ENCODE measurements around the gene ITPR2.
"Not testable (repeated sequence)": the region's sequence is repeated elsewhere in the genome, so short reads cannot be mapped to it uniquely, and the experiment has no call there.

The ITPR2 gene

DNA sequence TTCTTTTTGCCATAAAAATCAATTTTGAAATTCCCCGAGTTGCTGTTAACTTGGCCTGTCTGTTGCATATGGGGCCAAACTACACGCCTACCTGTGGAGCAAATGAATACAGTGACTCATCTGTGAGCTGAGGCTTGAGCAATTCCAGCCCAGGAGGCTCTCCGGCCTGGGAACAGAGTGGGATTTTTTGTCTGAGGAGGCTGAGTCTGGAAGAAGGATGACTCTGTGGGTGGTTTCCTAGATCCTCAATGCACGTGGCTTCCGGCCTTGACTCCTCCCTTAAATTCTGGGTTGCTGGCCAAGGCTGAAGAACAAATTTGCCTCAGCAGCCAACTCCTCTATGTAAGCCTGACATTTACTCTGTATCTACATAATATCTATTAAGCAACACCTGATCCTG lies 513.5 kb downstream of the ITPR2 start:
- no peak for DNase-seq

DNA sequence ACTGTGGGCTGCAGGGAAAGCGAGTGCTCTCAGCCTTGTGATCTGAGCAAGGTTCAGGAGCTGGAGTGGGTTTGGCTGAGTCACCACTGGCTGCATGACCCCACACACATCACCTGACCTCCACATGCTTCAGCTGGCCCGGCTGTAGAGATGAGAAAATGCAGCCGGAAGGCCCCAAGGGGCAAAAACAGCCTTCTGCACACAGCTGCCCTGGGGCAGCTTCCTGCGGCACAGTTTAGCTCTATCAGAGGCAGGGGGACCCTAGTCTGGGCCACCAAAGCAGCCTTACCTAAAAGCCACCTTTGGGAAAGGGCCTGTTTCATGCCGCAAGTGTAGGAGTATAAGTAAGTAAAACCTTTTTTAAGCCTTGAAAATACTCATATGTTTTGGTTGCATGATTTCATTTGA lies 514.3 kb downstream of the ITPR2 start:
- no peak for DNase-seq

DNA sequence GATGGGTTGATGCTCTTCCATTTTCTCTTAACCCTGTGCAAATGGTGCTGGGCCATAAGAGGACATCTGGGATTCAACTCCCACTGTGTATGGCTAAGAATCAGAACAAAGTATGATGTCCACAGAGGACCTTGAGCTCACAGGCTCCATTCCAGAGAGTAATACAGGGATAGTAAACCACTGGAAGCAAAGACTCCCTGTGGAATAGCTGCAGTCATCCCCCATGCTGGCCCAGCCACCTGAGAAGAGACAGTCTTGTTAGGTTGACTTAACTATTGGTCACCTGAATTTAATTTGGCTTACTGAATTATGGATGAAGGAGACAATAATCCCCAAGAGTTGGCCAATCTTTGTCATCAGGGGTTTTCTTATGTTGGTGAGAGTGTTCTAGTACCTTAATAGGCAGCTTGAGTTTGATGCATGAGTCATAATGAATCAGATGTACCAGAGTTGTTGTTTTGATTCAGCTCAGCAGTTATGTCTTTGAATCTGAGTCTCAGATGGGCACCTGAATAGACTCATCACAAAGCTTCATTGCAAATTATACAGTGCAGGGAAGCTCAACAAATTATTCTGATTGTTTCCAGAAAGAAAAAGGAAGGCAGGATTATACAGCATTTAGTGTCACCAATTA lies 514.9 kb downstream of the ITPR2 start:
- no peak for DNase-seq

DNA sequence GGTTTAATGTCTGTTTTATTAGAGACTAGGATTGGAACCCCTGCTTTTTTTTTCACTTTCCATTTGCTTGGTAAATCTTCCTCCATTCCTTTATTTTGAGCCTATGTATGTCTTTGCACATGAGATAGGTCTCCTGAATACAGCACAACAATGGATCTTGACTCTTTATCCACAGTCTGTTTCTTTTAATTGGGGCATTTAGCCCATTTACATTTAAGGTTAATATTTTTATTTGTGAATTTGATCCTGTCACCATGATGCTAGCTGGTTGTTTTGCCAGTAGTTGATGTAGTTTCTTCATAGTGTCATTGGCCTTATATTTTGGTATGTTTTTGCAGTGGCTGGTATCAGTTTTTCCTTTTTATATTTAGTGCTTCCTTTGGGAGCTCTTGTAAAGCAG lies 518.9 kb downstream of the ITPR2 start:
- DNase-seq, result not testable (repeated sequence)

DNA sequence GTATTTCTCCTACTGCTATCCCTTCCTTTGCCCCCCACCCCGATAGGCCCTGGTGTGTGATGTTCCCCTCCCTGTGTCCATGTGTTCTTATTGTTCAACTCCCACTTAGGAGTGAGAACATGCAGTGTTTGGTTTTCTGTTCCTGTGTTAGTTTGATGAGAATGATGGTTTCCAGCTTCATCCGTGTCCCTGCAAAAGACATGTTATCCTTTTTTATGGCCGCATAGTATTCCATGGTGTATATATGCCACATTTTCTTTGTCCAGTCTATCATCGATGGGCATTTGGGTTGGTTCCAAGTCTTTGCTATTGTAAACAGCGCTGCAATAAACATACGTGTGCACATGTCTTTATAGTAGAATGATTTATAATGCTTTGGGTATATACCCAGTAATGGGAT lies 522.5 kb downstream of the ITPR2 start:
- not testable (repeated sequence) for DNase-seq

DNA sequence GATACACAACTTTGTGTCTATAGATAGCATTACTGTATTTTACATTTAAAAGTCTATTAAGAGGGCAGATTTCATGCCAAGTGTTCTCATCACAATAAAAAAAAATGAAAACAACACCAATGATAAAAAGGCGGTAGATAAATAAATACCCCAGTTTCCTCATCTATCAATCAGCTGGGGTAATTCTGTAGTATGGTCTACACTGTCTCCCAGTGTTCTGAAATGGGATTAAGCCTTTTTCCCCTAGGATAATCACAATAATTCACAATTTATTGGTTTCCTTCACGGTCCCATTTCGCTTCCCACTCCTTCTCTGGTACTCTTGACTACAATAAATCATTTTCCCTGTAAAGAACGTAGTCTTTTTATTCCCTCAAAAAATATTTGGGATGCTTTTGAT lies 523.4 kb downstream of the ITPR2 start:
- DNase-seq, result no peak

DNA sequence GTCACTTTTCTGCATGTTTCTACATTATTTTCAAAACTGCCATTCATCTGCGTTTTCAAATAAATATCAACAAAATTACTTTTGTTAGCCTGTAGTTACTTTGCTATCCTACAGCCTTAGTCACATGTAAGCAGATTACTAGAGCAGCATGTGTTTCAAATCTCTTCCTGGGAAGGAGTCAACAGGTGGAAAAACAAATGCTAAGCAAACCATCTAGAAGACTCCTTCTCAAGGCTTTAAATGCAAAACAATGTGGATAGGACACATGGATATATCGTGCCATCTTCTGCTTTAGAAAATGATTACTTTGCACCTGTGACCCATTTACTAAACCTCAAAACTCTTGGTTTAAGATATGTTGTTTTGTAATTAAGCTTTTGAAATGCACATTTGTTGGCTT lies 528.7 kb downstream of the ITPR2 start:
- DNase-seq, result no peak

DNA sequence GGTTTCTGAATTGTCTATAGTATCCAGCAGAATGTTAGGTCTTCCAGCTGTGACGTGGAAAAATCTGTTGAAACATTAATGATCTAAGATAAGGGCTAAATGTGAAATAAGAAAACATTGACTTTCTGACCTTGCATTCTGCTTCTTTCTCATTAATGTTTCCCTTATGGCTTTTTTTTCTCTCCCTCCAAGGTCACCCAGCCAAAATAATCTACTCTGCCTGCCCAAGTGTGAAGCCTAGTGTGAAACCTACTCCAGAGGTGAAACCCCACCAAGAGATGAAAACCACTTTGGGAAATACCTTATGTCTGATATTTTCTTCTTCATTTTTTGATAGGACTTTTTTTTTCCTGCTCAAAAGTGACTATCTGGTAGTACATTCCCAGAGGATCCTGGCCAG lies 529.6 kb downstream of the ITPR2 start:
- no peak for DNase-seq

DNA sequence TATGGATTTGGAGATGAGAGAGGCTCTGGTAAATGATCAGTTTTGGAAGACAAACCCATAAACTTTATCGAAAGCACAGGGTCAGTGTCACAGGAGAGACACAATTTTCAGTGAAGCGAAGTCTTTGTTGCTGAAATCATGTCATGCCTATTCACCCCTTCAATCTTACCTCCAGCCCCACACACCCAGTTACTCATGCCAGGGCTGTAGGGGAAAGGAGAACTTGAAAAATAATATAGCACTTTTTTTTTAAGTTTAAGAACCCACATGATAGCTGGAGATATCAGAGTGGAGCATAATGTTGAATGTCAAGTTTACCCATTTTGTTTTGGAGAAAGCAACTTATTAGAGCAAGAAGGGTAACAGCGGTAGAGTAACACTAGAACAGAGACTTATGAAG lies 530.2 kb downstream of the ITPR2 start:
- DNase-seq, result no peak

DNA sequence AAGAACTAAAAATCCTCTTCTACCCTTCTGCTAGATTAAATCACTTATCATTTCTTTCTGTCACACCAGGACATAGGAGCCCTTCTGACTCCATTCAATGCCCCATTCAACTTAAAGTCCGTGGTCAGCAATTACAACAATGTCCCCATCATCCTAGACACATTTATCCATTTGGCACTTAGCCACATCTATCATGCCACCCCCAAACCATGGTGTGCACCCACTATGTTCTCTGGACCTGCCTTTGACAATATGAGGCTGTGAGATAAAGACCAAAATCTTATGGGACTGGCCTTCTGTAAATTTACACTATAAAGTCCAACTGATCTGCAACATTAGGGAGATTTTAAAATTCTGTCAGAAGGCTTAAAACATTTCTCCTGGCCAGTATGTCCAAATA lies 533.2 kb downstream of the ITPR2 start:
- no peak for DNase-seq

DNA sequence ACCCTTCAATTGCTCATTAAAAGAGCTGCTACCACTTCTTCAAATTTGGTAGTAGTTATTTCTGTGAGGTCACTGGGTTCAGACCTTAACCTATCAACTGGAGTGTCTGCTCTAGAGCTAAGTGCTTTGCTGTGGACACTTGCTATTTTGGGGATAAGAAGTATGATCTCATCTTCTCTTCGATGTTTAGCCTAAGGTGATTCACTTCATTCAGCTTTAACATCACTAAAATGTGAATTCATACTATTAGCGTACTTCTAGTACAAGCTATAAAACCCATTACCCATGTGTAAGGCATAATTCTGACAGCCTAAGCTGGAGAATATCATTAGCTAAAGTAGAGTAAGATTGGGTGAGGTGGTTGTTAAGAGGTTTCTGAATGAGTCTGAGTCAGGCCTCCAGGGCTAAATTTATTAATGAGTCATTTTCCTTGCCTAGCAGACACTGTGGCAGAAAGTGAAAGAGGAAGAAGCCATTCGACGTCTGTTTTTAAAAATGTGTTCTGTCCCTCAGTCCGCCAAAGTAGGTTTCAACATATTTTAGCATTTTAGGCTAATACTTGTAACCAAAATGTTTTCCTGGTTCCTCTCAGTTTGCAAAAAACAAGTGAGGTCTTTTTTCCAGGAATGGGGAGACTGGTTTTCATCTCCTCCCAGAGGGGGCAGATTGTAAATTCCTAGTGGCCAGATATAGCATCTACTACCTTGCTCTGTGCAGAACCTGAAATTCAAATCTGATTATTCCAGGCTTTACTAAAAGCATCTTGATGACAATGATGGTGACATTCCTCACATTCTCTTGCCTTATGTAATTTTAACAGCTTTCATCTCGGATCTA lies 534.0 kb downstream of the ITPR2 start:
- no peak for DNase-seq

DNA sequence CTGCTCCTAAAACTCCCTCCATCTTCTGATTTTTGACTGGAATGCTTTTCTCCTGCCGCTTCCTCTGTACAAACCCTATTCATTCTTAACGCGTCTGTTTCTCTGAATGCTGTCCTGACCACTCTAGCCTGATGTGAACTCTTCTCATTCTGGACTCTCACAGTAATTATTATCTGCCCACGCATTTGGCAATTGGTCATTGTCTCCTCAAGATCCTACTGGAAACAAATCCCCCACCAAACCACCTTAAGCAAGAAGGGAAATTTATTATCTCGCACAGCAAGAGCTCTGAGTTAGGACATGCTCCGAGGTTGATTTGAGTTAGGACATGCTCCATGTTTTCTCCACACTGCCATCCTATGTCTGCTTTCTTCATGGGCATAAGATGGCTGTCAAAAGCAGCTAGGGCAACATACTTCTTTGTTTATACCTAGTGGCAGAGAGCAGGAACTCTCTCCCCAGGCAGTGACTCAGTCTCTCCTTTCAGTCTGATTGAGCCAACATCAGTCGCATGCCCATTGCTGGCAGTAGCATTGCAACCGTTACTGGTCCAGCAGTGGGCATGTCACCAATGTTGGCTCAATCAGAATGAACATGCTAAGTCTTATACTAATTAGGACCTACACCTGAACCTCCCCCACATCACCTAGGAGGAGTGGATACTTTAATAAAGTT lies 535.5 kb downstream of the ITPR2 start:
- no peak for DNase-seq

DNA sequence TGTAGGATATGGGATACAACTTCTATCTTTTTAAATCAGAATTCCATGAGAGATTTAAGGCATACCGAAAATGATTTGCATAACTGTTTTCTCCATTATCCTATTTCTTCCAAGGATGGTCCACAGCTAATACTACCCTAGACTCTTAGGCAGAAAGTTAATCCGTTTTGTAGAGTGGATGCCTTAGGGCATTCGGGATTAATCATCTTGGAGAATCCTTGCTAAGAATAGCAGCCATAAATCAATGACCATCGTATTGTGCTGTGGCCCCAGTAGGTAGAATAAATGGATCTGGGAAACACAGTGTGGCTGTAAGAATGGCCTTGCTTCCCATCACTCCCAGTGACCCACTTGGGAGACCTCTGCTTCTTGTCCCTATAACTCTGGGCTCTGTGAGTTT lies 538.0 kb downstream of the ITPR2 start:
- DNase-seq, result no peak

DNA sequence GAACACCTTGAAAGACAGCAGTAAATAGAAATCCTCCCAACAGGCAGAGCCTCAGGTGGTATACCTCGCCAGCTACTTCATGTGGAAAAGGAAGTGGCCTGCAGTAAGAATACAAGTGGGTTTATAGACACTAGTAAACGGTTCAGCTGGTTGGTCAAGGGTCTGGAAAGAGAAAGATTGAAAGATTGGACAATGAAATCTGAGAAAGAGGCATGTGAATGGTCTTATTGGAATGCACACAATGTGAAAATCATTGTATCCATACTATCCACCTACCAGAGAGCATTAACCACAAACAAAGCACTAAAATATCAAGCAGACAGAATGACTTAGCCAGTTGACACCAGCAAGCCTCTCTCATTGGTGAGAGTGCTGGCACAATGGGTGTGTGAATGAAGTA lies 539.4 kb downstream of the ITPR2 start:
- DNase-seq, result no peak

DNA sequence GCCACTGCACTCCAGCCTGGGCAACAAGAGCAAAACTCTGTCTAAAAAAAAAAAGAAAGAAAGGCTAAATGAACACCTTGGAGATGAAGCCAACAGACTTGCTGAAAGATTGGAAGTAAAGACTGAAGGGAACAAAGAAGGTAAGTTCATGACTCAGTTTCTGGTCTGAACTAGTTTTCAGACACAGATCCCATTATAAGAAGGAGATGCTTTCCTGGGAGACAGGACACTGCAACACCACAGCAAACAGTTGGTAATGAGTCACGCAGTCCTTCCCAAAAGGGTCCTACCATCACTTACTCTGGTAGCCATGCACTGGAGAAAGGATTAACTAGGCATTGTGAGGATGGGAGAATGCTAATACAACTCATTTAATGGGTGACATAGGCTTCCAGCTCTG lies 540.4 kb downstream of the ITPR2 start:
- DNase-seq, result no peak

DNA sequence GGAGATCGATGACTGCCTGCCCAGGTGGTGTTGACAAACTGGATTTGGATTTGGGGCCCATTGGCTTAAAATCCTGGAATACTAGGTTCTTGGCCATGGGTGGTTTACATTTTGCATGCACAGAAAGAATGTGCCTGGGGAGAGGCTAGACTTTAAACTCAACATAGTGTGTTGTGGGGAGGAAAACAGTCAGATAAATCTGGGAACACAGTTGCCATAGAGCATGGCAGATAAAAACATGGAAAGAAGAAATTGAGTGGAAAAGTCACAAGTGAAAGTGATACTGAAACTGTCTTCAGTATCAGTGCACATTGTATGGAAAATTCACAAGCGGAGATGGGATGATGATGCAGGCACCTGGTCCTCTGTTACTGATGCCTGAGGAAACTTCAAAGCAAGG lies 542.4 kb downstream of the ITPR2 start:
- DNase-seq, result no peak

DNA sequence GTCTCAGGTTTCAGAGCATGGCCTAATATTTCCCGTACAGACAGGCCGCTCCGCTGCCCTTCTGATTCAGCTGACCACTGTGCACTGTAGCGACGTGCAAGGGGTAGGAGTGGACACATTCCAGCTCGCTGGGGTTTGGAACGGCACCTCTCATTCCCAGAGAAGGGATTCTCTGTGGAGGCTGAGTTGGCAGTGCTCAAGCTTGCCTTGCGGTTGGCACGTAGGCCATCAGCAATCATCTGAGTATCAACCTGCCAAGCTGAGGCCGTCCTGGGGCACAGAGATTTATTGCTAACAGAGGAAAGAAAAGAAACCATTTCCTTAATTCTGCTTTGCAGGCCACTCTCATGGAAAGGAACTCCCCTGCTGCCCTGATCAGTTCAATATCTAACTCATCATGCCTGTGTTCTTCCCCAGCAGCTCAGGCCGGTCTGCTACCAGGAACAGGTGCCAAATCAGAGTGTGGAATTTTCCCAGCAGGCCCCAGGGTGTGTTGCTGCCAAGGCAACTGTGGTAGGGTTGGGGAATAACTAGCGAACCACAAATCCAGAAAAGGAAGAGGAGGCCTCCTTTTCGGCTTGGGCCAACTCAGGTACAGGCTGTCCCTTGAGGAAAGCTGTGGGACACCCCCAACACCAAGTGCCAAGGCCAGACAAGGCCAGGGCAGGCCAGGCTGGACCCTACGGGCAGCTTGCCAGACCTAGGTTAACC lies 545.2 kb downstream of the ITPR2 start:
- DNase-seq, result no peak

All from NCI-H1417 treated with DMSO at 0.1 percent for 48 hours (cell line).